Activated CD4-positive, alpha-beta T cell treated with anti-CD3 and anti-CD28 coated beads for 4 hours (primary cell): ENCODE data around the gene CARD9.
A peak's percentile ranks its signal among the peaks of the same experiment; 100 is the strongest.

Experiments
- DNase-seq, 2 donors: peaks; one replicate each; pipeline ENCODE4 v3.0.0-alpha.2; 2020

CARD9 gene

GRCh38 chr9:136379003-136379287 is 5.5 kb upstream of the CARD9 start:
- no peak for DNase-seq

GRCh38 chr9:136378170-136379002 is 4.9 kb upstream of the CARD9 start:
- no peak for DNase-seq

- DNase-seq = no peak
Measured at GRCh38 chr9:136377341-136378169, 4.1 kb upstream of the CARD9 start.

- DNase-seq = no peak
Measured at GRCh38 chr9:136376457-136376856, 3.0 kb upstream of the CARD9 start.

GRCh38 chr9:136375096-136375495 is 1.6 kb upstream of the CARD9 start:
- no peak for DNase-seq

GRCh38 chr9:136374183-136374575 is 710 bp upstream of the CARD9 start:
- no peak for DNase-seq

GRCh38 chr9:136372561-136373299 is 739 bp downstream of the CARD9 start:
- no peak for DNase-seq

- no peak for DNase-seq
Measured at GRCh38 chr9:136372006-136372405, 1.5 kb downstream of the CARD9 start.

GRCh38 chr9:136371533-136371880 is 2.0 kb downstream of the CARD9 start:
- DNase-seq = no peak

- no peak for DNase-seq
Measured at GRCh38 chr9:136370687-136371532, 2.6 kb downstream of the CARD9 start.

- DNase-seq = no peak
Measured at GRCh38 chr9:136370037-136370436, 3.4 kb downstream of the CARD9 start.

GRCh38 chr9:136368190-136368589 is 5.3 kb downstream of the CARD9 start:
- DNase-seq = no peak

GRCh38 chr9:136367296-136368145 is 5.9 kb downstream of the CARD9 start:
- no peak for DNase-seq

- DNase-seq = no peak
Measured at GRCh38 chr9:136366826-136367225, 6.6 kb downstream of the CARD9 start.

- no peak for DNase-seq
Measured at GRCh38 chr9:136365775-136366222, 7.7 kb downstream of the CARD9 start.

GRCh38 chr9:136364942-136365774 is 8.3 kb downstream of the CARD9 start:
- DNase-seq = no peak

- DNase-seq = no peak
Measured at GRCh38 chr9:136363949-136364748, 9.3 kb downstream of the CARD9 start.

GRCh38 chr9:136363106-136363948 is 10.1 kb downstream of the CARD9 start, which contains the start of gene DNLZ:
TSS of gene DNLZ (minus strand) at chr9:136363744. CDS start at chr9:136363714, 30 bp downstream.
- DNase-seq = peak; percentile 96 to 97

GRCh38 chr9:136362450-136362784 is 11.1 kb downstream of the CARD9 start:
- DNase-seq = no peak
